PFSK-1 (cell line): ENCODE measurements around the gene HFM1.

Source experiments
- POLR2AphosphoS5 ChIP-seq: IDR thresholded peaks from 2 replicates; pipeline ENCODE4 v1.6.1; 2012; ENCODE audit warnings: low read depth, mild to moderate bottlenecking, control low read depth, low read length, moderate library complexity
- REST ChIP-seq, 2 experiments: IDR thresholded peaks; 2 replicates each; pipeline versions ENCODE4 v1.6.1 to v1.8.0; 2011 to 2012; ENCODE audit warnings: low read depth in 2 of 2, low read length in 2 of 2, control low read depth in 1 of 2, inconsistent platforms in 1 of 2, mild to moderate bottlenecking in 1 of 2, moderate library complexity in 1 of 2; ENCODE audit not compliant: insufficient read depth in 1 of 2
- SIN3A ChIP-seq: IDR thresholded peaks from 2 replicates; pipeline ENCODE4 v1.6.1; 2012; ENCODE audit warnings: mild to moderate bottlenecking, low read length, moderate library complexity, borderline replicate concordance; ENCODE audit not compliant: insufficient read depth
- TAF1 ChIP-seq: IDR thresholded peaks from 2 replicates; pipeline ENCODE4 v1.6.1; 2012; ENCODE audit warnings: low read length, control low read depth, borderline replicate concordance; ENCODE audit not compliant: insufficient read depth

DNA sequence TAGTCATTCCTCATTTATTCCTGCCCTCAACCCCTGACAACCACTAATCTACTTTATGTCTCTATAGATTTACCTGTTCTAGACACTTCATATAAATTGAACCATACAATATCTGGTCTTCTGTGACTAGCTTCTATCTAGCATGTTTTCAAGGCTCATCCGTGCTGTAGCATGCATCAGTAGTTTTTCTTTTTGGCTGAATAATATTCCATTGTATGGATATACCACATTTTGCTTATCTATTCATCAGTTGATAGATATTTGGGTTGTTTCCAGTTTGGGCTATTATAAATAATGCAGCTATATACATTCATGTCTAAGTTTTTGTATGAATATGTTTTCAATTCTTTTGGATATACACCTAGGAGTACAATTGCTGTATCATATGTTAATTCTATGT, 101.5 kb downstream of the HFM1 start:
- TF ChIP-seq SIN3A = no peak
- no peak for TF ChIP-seq POLR2AphosphoS5
- TF ChIP-seq TAF1 = no peak
- no peak for TF ChIP-seq REST (IDR thresholded peaks at IDR 0.05; ENCODE audit: insufficient read depth in 1 of 2, low read depth in 2 of 2, low read length in 2 of 2)
